ENCODE results near the gene WWOX. TPM values are rescaled to one million over a fixed set of nuclear protein-coding genes. Genes with fewer than 3 reads are reported as not detected.

WWOX gene
- total RNA-seq, 4 donors from 2014 or later = 135 to 209 (median 159) TPM

DNA sequence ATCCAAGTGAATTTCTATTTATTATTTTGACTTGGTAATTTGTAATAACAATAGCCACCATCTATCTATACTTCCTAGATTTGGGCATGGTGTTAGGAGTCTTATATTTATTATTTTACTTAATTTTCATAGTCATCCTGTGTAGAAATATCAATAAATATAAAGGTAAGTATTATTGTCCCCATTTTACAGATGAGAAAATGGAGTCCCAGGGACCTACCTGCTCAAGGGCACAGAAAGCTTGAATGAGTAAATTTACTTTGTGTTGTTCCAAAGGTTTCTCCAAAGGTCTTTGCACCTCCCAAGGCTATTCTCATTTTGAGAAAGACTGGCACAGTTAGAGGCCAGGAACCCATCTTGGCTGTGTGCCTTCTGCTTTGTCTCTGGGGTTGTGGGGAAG is 738.3 kb downstream of the WWOX start:
- H3K27me3 ChIP-seq = no peaks in the 10 kb centered on the region
- intact Hi-C loops (cut with DNase I) = no loop called here
- H3K27ac ChIP-seq = no peak overlapping the region
- H3K4me3 ChIP-seq (replicated peaks in 1 of 3) = no peak overlapping the region
- no peaks in the 10 kb centered on the region for H3K9me3 ChIP-seq
- no peaks in the 10 kb centered on the region for H3K36me3 ChIP-seq
- no peak for TF ChIP-seq CTCF (IDR thresholded peaks at IDR 0.05)
- TF ChIP-seq POLR2A (IDR thresholded peaks at IDR 0.05) = no peak
- DNase-seq = no peak
- no peaks in the 10 kb centered on the region for H3K4me1 ChIP-seq

DNA sequence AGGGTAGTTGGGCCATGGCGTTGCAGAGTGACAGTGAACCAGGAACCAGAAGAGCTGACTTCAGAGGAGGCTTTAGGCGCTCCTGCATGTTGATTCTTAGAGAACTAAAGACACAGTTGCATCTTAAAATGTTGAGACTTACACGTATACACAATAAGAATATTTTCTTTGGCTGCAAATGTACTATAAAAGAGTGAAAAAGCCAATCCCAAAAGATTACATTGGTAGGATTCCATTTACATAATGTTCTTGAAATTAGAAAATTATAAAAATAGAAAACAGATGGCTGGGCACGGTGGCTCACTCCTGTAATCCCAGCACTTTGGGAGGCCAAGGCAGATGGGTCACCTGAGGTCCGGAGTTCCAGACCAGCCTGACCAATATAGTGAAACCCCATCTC is 738.8 kb downstream of the WWOX start:
- 70 to 72% methylated on average over 5 of the region's 5 CpGs for whole genome bisulfite sequencing, 2 donors
- no peaks in the 10 kb centered on the region for H3K27me3 ChIP-seq
- H3K4me1 ChIP-seq = no peaks in the 10 kb centered on the region
- DNase-seq = no peak
- TF ChIP-seq CTCF (IDR thresholded peaks at IDR 0.05) (no peak), POLR2A (IDR thresholded peaks at IDR 0.05) (no peak)
- no peak overlapping the region for H3K4me3 ChIP-seq (replicated peaks in 1 of 3)
- H3K27ac ChIP-seq = no peak overlapping the region
- H3K36me3 ChIP-seq = no peaks in the 10 kb centered on the region
- no peaks in the 10 kb centered on the region for H3K9me3 ChIP-seq
- intact Hi-C loops (cut with DNase I) = no loop called here

GRCh38 chr16:78842950-78843349 is 743.5 kb downstream of the WWOX start:
- Histone ChIP-seq H3K36me3 (no peaks in the 10 kb centered on the region), H3K27ac (no peak overlapping the region), H3K4me3 (replicated peaks in 1 of 3) (no peak overlapping the region), H3K27me3 (no peaks in the 10 kb centered on the region), H3K4me1 (no peaks in the 10 kb centered on the region), H3K9me3 (no peaks in the 10 kb centered on the region)
- no peak for TF ChIP-seq POLR2A (IDR thresholded peaks at IDR 0.05)
- TF ChIP-seq CTCF (IDR thresholded peaks at IDR 0.05) = no peak
- DNase-seq = no peak
- 72 to 81% methylated on average over 4 of the region's 4 CpGs for WGBS, 2 donors
- intact Hi-C loops (cut with DNase I) = no loop called here

GRCh38 chr16:78843978-78844377 is 744.5 kb downstream of the WWOX start:
- TF ChIP-seq CTCF (IDR thresholded peaks at IDR 0.05) = no peak
- no peak overlapping the region for H3K27ac ChIP-seq
- WGBS, 2 donors = 85 to 94% methylated on average over 5 of the region's 5 CpGs
- H3K36me3 ChIP-seq = no peaks in the 10 kb centered on the region
- H3K4me1 ChIP-seq = no peaks in the 10 kb centered on the region
- no peaks in the 10 kb centered on the region for H3K9me3 ChIP-seq
- no peak for DNase-seq
- intact Hi-C loops (cut with DNase I) = no loop called here
- no peaks in the 10 kb centered on the region for H3K27me3 ChIP-seq
- no peak overlapping the region for H3K4me3 ChIP-seq (replicated peaks in 1 of 3)

- intact Hi-C loops (cut with DNase I) = no loop called here
- TF ChIP-seq CTCF (IDR thresholded peaks at IDR 0.05) (no peak), POLR2A (IDR thresholded peaks at IDR 0.05) (no peak)
Observed at GRCh38 chr16:78844682-78845081, 745.2 kb downstream of the WWOX start.

More at GRCh38 chr16:78844682-78845081, 745.2 kb downstream of the WWOX start:
- no peaks in the 10 kb centered on the region for H3K9me3 ChIP-seq
- no peak overlapping the region for H3K4me3 ChIP-seq (replicated peaks in 1 of 3)
- no peak overlapping the region for H3K27ac ChIP-seq
- H3K36me3 ChIP-seq = no peaks in the 10 kb centered on the region
- WGBS, 2 donors = 65 to 75% methylated on average over 7 of the region's 7 CpGs
- H3K27me3 ChIP-seq = no peaks in the 10 kb centered on the region
- DNase-seq = no peak
- H3K4me1 ChIP-seq = no peaks in the 10 kb centered on the region

Measured in thyroid gland (tissue), 4 donors.